Stimulated activated CD4-positive, alpha-beta T cell treated with anti-CD3 and anti-CD28 coated beads, Interleukin-1b, Interleukin-23, amount 100 ng/mL, for 48 hours (primary cell): ENCODE data around the gene CABCOCO1.
"Not testable (repeated sequence)": the region's sequence is repeated elsewhere in the genome, so short reads cannot be mapped to it uniquely, and the experiment has no call there.

Source experiments
- DNase-seq: peaks from one replicate; pipeline ENCODE4 v3.0.0-alpha.2; 2020

The CABCOCO1 gene

GRCh38 chr10:61643316-61643751, 19.4 kb upstream of the CABCOCO1 start:
- no peak for DNase-seq

- no peak for DNase-seq
Measured at GRCh38 chr10:61653699-61654098, 9.0 kb upstream of the CABCOCO1 start.

- DNase-seq = no peak
Measured at GRCh38 chr10:61655335-61655851, 7.3 kb upstream of the CABCOCO1 start.

- no peak for DNase-seq
Measured at GRCh38 chr10:61663466-61663865, 737 bp downstream of the CABCOCO1 start.

- DNase-seq = no peak
Measured at GRCh38 chr10:61664985-61665384, 2.3 kb downstream of the CABCOCO1 start.

GRCh38 chr10:61669161-61669725, 6.5 kb downstream of the CABCOCO1 start:
- no peak for DNase-seq

GRCh38 chr10:61669849-61670248, 7.1 kb downstream of the CABCOCO1 start:
- DNase-seq = no peak

- DNase-seq = no peak
Measured at GRCh38 chr10:61673360-61673759, 10.6 kb downstream of the CABCOCO1 start.

GRCh38 chr10:61682323-61682722, 19.6 kb downstream of the CABCOCO1 start:
- no peak for DNase-seq

GRCh38 chr10:61683319-61683718, 20.6 kb downstream of the CABCOCO1 start:
- DNase-seq = no peak

- no peak for DNase-seq
Measured at GRCh38 chr10:61684894-61685507, 22.3 kb downstream of the CABCOCO1 start.

GRCh38 chr10:61688551-61689308, 26.0 kb downstream of the CABCOCO1 start:
- DNase-seq = no peak

- not testable (repeated sequence) for DNase-seq
Measured at GRCh38 chr10:61691667-61692066, 28.9 kb downstream of the CABCOCO1 start.

- DNase-seq = no peak
Measured at GRCh38 chr10:61692447-61693010, 29.8 kb downstream of the CABCOCO1 start.

GRCh38 chr10:61698968-61699655, 36.4 kb downstream of the CABCOCO1 start:
- DNase-seq = no peak

- no peak for DNase-seq
Measured at GRCh38 chr10:61701055-61701705, 38.5 kb downstream of the CABCOCO1 start.

GRCh38 chr10:61701706-61702105, 39.0 kb downstream of the CABCOCO1 start:
- DNase-seq = no peak

GRCh38 chr10:61702584-61702983, 39.9 kb downstream of the CABCOCO1 start:
- no peak for DNase-seq

GRCh38 chr10:61705022-61705613, 42.4 kb downstream of the CABCOCO1 start:
- DNase-seq = no peak

- no peak for DNase-seq
Measured at GRCh38 chr10:61708846-61709245, 46.1 kb downstream of the CABCOCO1 start.

- not testable (repeated sequence) for DNase-seq
Measured at GRCh38 chr10:61712105-61712504, 49.4 kb downstream of the CABCOCO1 start.

GRCh38 chr10:61719475-61719874, 56.7 kb downstream of the CABCOCO1 start:
- not testable (repeated sequence) for DNase-seq
